ENCODE data around the gene REXO5.
A peak's percentile ranks its signal among the peaks of the same experiment; 100 is the strongest.

The REXO5 gene

GRCh38 chr16:20880867-20881502 lies 74.7 kb downstream of the REXO5 start:
- ATAC-seq (replicated peaks) (no peak), DNase-seq (no peak)
- Mint-ChIP-seq H3K36me3 (peaks cover 4 to 12% of the 10 kb centered on the region in 2 donors), H3K4me3 (no peak overlapping the region), H3K9me3 (peaks cover 0 to 3% of the 10 kb centered on the region in 2 donors), H3K4me1 (peaks cover 11 to 30% of the 10 kb centered on the region in 2 donors), H3K27ac (no peak overlapping the region), H3K27me3 (no peaks in the 10 kb centered on the region)

- DNase-seq = no peak
- Mint-ChIP-seq H3K27me3 (no peaks in the 10 kb centered on the region), H3K36me3 (peaks cover 7 to 14% of the 10 kb centered on the region in 2 donors), H3K4me3 (no peak overlapping the region), H3K4me1 (peaks cover 11 to 30% of the 10 kb centered on the region in 2 donors), H3K9me3 (peaks cover 0 to 3% of the 10 kb centered on the region in 2 donors), H3K27ac (no peak overlapping the region)
- ATAC-seq (replicated peaks) = no peak
Observed at GRCh38 chr16:20881503-20881878, 75.2 kb downstream of the REXO5 start.

DNA sequence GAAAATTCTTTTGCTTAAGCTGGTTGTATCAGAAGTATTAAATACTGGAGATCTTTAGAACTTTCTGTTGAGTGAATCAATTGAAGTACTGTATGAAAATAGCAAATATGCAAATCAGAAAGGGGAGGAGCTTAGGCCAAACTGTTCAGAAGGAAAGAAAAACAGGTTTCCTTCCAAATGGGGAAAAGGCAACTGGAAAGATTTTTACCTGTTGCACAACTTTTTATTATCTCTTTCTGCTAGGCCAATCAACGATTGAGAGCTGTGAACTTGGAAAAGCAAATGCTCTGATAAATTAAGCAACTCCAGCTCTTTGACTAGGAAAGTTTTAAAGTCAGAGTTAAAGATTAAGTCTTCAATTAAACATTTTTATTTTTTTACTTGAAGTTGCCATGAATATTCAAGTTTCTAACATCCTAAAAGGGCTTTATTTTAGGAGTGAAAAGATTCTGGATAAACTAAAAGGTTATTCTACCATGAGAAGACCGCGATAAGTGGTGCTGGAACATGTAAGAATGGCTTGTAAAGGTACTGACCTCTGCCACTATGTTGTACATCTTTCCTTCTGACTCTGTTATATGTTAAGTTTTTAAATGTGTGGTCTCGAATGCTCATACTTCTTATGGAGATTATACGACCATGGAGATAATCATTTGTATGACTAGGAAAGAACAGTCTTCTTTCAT lies 77.4 kb downstream of the REXO5 start:
- no peaks in the 10 kb centered on the region for H3K27me3 Mint-ChIP-seq
- ATAC-seq (replicated peaks) (no peak), DNase-seq (no peak)
- no peaks in the 10 kb centered on the region for H3K9me3 Mint-ChIP-seq
- H3K4me3 Mint-ChIP-seq = no peak overlapping the region
- H3K4me1 Mint-ChIP-seq = peaks cover 8 to 19% of the 10 kb centered on the region in 2 donors
- peaks cover 5 to 14% of the 10 kb centered on the region in 2 donors for H3K36me3 Mint-ChIP-seq
- peak overlapping the region; percentile 14 for H3K27ac Mint-ChIP-seq

DNA sequence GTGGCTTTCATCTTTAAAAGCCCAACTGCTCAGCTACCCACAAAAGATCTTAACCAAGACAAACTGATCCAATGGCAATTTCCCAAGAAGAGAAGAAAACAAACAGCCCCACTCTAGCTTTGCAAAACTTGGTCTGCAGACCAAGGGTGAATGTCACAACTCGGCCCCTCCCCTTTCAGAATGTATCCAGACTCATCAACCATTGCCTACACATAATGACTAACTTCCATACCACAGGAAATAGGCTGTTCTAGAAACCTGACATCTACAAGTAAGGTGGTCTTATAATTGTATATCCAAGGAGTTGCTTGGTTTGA lies 77.9 kb downstream of the REXO5 start:
- Mint-ChIP-seq H3K4me1 (peaks cover 8 to 14% of the 10 kb centered on the region in 2 donors), H3K4me3 (no peak overlapping the region), H3K27ac (peak overlapping the region; percentile 14), H3K36me3 (peaks cover 5 to 14% of the 10 kb centered on the region in 2 donors), H3K27me3 (no peaks in the 10 kb centered on the region), H3K9me3 (no peaks in the 10 kb centered on the region)
- DNase-seq (no peak), ATAC-seq (replicated peaks) (no peak)

GRCh38 chr16:20886320-20886719 lies 80.0 kb downstream of the REXO5 start:
- Mint-ChIP-seq H3K4me3 (no peak overlapping the region), H3K27ac (no peak overlapping the region), H3K27me3 (no peaks in the 10 kb centered on the region), H3K9me3 (no peaks in the 10 kb centered on the region), H3K36me3 (peaks cover 7 to 15% of the 10 kb centered on the region in 2 donors), H3K4me1 (peaks cover 6 to 8% of the 10 kb centered on the region in 2 donors)
- ATAC-seq (replicated peaks) (no peak), DNase-seq (no peak)

GRCh38 chr16:20887207-20887606 lies 80.9 kb downstream of the REXO5 start:
- Mint-ChIP-seq H3K4me1 (peaks cover 6 to 7% of the 10 kb centered on the region in 2 donors), H3K9me3 (no peaks in the 10 kb centered on the region), H3K27me3 (no peaks in the 10 kb centered on the region), H3K4me3 (no peak overlapping the region), H3K36me3 (peaks cover 11 to 24% of the 10 kb centered on the region in 2 donors), H3K27ac (no peak overlapping the region)
- ATAC-seq (replicated peaks) (no peak), DNase-seq (no peak)

DNA sequence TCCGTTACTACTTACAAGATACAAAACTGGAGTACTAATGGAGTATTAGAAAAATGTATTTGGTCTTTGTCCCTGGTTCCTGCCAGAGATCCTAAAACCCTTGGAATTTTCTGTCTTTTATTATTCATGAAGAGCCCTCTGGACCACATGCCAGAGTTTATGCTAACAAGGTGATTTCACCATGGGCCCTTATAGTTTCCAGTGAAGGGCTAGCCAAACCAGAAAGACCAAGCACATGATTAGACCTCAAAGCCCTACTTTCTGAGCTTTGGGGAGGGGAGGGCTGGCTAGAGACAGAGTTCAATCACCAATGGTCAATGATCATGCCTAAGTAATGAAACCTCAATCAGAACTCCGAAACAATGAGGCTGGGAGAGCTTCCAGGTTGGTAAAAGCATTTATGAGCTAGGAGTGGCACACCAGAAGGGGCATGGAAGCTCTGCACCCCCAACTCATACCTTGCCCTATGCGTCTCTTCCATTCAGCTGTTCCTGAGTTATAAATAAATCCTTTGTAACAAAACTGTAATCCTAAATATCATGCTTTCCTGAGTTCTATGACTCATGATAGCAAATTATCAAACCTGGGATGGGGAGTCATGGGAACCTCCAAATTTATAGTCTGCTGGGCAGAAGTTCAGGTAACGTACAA lies 83.4 kb downstream of the REXO5 start:
- no peaks in the 10 kb centered on the region for H3K9me3 Mint-ChIP-seq
- H3K27me3 Mint-ChIP-seq = no peaks in the 10 kb centered on the region
- DNase-seq (no peak), ATAC-seq (replicated peaks) (no peak)
- no peak overlapping the region for H3K4me3 Mint-ChIP-seq
- H3K27ac Mint-ChIP-seq = no peak overlapping the region
- H3K36me3 Mint-ChIP-seq = peaks cover 12 to 27% of the 10 kb centered on the region in 2 donors
- peaks cover 0 to 2% of the 10 kb centered on the region in 2 donors for H3K4me1 Mint-ChIP-seq

- H3K36me3 Mint-ChIP-seq = peaks cover 18 to 30% of the 10 kb centered on the region in 2 donors
- ATAC-seq (replicated peaks) (no peak), DNase-seq (no peak)
- no peaks in the 10 kb centered on the region for H3K9me3 Mint-ChIP-seq
- H3K27me3 Mint-ChIP-seq = no peaks in the 10 kb centered on the region
- no peak overlapping the region for H3K4me3 Mint-ChIP-seq
- no peak overlapping the region for H3K27ac Mint-ChIP-seq
- H3K4me1 Mint-ChIP-seq = peaks cover 15 to 21% of the 10 kb centered on the region in 2 donors
Observed at GRCh38 chr16:20894388-20894787, 88.1 kb downstream of the REXO5 start.

GRCh38 chr16:20897253-20897897 lies 91.0 kb downstream of the REXO5 start:
- DNase-seq = no peak
- H3K36me3 Mint-ChIP-seq = peaks cover 12 to 32% of the 10 kb centered on the region in 2 donors
- H3K4me3 Mint-ChIP-seq = no peak overlapping the region

DNA sequence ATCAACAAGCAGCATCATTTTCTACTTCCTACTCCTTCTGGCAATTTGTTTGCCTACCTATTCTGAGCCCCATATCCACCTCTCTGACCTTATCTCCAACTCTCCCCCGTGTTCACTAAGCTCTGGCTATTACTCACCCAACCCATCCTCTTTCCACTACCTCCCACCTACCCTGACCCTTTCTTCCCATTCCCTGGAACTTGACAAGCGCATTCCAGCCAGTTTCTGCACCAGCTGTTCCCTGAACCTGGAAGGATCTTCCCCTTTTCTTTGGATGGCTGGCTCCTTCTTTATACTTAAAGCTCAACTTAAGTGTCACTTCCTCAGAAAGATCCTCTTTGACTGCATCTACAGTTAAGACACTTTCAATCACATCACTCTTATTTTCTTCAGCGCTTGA lies 91.6 kb downstream of the REXO5 start:
- peaks cover 27 to 40% of the 10 kb centered on the region in 2 donors for H3K4me1 Mint-ChIP-seq
- DNase-seq = no peak

More at GRCh38 chr16:20897253-20897897, 91.0 kb downstream of the REXO5 start:
- Mint-ChIP-seq H3K4me1 (peaks cover 26 to 39% of the 10 kb centered on the region in 2 donors), H3K9me3 (no peaks in the 10 kb centered on the region), H3K27ac (no peak overlapping the region), H3K27me3 (no peaks in the 10 kb centered on the region)
- no peak for ATAC-seq (replicated peaks)

DNA sequence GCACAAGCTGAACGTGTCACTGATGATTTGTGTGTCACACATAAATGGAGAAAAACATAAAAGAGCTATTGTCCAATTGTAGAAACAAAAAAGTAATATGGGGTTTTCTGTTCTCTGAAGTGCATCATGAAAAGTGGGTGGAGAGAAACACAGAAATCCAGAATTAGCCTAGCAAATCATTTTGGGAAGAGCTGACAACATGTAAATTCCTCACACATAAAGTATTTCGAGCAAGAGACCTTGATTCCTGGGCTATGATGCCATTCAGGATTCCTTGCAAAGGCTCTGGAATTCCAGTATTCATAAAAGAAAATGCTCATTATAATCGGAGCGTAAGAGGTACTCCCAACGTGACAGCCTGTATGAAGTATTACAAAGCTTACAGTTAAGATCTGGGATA lies 92.7 kb downstream of the REXO5 start:
- ATAC-seq (replicated peaks) = no peak
- Mint-ChIP-seq H3K27ac (peak overlapping the region; percentile 96), H3K4me1 (peaks cover 36 to 51% of the 10 kb centered on the region in 2 donors), H3K4me3 (peak overlapping the region; percentile 85 to 89), H3K27me3 (no peaks in the 10 kb centered on the region), H3K36me3 (peaks cover 12 to 28% of the 10 kb centered on the region in 2 donors), H3K9me3 (no peaks in the 10 kb centered on the region)
- DNase-seq = no peak

More for the DNA sequence above, 91.6 kb downstream of the REXO5 start:
- Mint-ChIP-seq H3K27me3 (no peaks in the 10 kb centered on the region), H3K4me3 (no peak overlapping the region), H3K36me3 (peaks cover 12 to 27% of the 10 kb centered on the region in 2 donors), H3K27ac (no peak overlapping the region), H3K9me3 (no peaks in the 10 kb centered on the region)
- ATAC-seq (replicated peaks) = no peak
